Bronchial epithelial cell (primary cell): Measurements from ENCODE around the gene CD3G. TPM values are rescaled to one million over a fixed set of nuclear protein-coding genes. Genes with fewer than 3 reads are reported as not detected.

Experiments used
- DNase-seq: peaks from one replicate; pipeline ENCODE4 v3.0.0-alpha.2; 2010; ENCODE audit warnings: low read depth
- FAIRE-seq: peaks from 2 replicates; lab custom pipeline; 2011; peaks lifted over from hg19 to GRCh38; lab: Jason Lieb, UNC
- H3K27me3 ChIP-seq: 2 replicates; pipeline ENCODE4 v1.5.1; 2011; ENCODE audit warnings: low read length; ENCODE audit not compliant: control insufficient read depth, insufficient read depth
- H3K36me3 ChIP-seq: 2 replicates; pipeline ENCODE4 v1.5.1; 2011; ENCODE audit warnings: low read length; ENCODE audit not compliant: control insufficient read depth, insufficient read depth
- H3K4me3 ChIP-seq: 2 replicates; pipeline ENCODE4 v1.5.1; 2011; ENCODE audit warnings: mild to moderate bottlenecking, low read depth, low read length, control low read depth
- total RNA-seq: library from RNA; depleted of rRNA; stranded (reverse); fragments of >200 nt; gene quantifications from 2 replicates; pipeline ENCODE4 v1.2.1, GENCODE V29; 2014
- TF ChIP-seq, protein P1 (sequence below): IDR thresholded peaks from 2 replicates; pipeline ENCODE4 v1.5.1; 2011; ENCODE audit warnings: mild to moderate bottlenecking, moderate library complexity, low read length, control low read depth, inconsistent platforms; ENCODE audit not compliant: insufficient read depth, severe bottlenecking

CD3G gene
- total RNA-seq, 1 donor from 2014 or later = not detected

DNA sequence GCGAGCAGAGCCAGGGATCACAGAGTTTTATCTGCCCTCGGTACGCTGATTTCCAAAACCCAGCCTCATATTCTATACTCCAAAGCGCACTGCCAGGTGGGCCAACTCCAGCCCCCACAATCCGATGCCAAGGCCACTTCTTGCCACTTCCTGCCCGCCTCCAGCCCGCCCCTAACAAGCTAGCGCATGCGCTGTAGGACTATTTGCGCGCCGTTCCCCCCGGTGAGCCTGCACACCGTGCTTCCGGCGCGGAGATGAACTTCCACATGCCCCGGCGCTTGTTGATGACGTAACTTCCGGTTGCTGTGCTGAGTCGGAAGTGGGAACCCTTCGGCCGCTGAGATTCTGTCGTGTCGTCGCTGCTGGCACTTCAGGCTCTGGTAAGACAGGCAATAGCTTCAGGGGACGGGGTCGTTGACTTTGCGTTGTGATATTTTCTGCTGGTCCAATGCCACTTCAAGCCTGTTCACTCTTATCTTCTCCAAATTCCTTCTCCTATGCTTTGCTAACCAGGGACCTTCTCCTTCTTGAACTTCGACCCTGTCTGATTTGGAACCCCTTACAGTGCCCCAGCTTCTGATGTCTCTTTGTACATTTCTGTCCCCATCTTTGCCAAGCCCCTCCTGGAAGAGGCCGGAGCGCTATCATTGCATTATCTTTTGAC lies 15.3 kb downstream of the CD3G start, which contains the start of gene UBE4A:
Gene UBE4A, plus strand, starts transcription at position 306 of the 664 bp plus-strand sequence. CDS start 5,481 bp downstream, outside the sequence.
- FAIRE-seq = no peak
- TF ChIP-seq, protein P1, sequence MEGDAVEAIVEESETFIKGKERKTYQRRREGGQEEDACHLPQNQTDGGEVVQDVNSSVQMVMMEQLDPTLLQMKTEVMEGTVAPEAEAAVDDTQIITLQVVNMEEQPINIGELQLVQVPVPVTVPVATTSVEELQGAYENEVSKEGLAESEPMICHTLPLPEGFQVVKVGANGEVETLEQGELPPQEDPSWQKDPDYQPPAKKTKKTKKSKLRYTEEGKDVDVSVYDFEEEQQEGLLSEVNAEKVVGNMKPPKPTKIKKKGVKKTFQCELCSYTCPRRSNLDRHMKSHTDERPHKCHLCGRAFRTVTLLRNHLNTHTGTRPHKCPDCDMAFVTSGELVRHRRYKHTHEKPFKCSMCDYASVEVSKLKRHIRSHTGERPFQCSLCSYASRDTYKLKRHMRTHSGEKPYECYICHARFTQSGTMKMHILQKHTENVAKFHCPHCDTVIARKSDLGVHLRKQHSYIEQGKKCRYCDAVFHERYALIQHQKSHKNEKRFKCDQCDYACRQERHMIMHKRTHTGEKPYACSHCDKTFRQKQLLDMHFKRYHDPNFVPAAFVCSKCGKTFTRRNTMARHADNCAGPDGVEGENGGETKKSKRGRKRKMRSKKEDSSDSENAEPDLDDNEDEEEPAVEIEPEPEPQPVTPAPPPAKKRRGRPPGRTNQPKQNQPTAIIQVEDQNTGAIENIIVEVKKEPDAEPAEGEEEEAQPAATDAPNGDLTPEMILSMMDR = no peak
- H3K4me3 ChIP-seq = peak within 1 kb of the TSS; percentile 74
- peak; percentile 80 for DNase-seq
- H3K36me3 ChIP-seq = no peaks in the 10 kb centered on the region
- H3K27me3 ChIP-seq = no peaks in the 10 kb centered on the region

GRCh38 chr11:118364956-118365615 lies 20.9 kb downstream of the CD3G start:
- FAIRE-seq (no peak), DNase-seq (no peak)
- TF ChIP-seq, protein P1 = no peak
- no peak overlapping the region for H3K4me3 ChIP-seq
- no peaks in the 10 kb centered on the region for H3K27me3 ChIP-seq
- peaks cover 14% of the 10 kb centered on the region for H3K36me3 ChIP-seq

DNA sequence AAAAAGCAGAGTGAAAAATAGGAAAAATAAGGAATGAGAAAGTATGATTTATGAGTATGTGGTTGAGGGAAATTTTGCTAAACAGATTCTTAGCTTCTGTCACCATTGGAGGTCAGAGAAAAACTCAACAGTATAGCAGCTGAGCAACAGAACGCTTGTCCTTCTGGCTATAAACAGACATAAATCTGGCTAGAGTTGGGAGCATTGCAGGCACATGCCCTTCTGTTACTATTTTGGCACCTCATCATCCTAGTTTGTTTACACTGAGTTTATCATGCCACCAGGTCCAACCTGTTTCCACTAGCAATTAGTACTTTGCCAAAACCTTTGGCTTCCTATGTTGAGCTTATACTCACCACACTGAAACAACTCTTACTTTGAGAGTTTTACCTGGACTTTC lies 22.1 kb downstream of the CD3G start:
- TF ChIP-seq, protein P1 = no peak
- DNase-seq = peak; percentile 59
- Histone ChIP-seq H3K27me3 (no peaks in the 10 kb centered on the region), H3K36me3 (peaks cover 14% of the 10 kb centered on the region), H3K4me3 (no peak overlapping the region)
- FAIRE-seq = no peak

- DNase-seq (no peak), FAIRE-seq (no peak)
- TF ChIP-seq, protein P1 = no peak
- Histone ChIP-seq H3K4me3 (no peak overlapping the region), H3K27me3 (no peaks in the 10 kb centered on the region), H3K36me3 (peaks cover 19% of the 10 kb centered on the region)
Observed at GRCh38 chr11:118370774-118371173, 26.6 kb downstream of the CD3G start.

DNA sequence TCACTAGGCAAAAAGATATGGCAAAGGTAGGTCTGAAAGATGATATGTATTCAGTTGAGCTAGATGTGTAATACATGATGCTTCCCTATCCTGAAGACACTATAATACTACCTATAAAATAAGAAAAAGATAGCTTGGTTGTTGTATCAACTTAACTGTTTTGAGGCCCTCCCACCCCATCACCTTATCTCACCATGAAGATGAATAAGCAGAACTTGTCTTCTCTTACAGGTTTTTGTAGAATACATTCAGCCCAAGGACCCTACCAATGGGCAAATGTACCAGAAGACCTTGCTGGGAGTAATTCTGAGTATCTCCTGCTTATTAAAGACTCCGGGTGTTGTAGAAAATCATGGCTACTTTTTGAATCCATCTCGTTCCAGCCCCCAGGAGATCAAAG lies 29.1 kb downstream of the CD3G start:
- FAIRE-seq (no peak), DNase-seq (no peak)
- TF ChIP-seq, protein P1 = no peak
- Histone ChIP-seq H3K27me3 (no peaks in the 10 kb centered on the region), H3K36me3 (peaks cover 24% of the 10 kb centered on the region), H3K4me3 (no peak overlapping the region)
